GM12892 (cell line): ENCODE results near the gene SLC39A11.

Experiments
- POLR2A ChIP-seq: IDR thresholded peaks from 2 replicates; pipeline ENCODE4 v1.6.1; 2011; ENCODE audit warnings: low read depth, low read length, control low read depth
- POLR2AphosphoS5 ChIP-seq: IDR thresholded peaks from 2 replicates; pipeline ENCODE4 v1.6.1; 2011; ENCODE audit warnings: low read depth, low read length, control low read depth

DNA sequence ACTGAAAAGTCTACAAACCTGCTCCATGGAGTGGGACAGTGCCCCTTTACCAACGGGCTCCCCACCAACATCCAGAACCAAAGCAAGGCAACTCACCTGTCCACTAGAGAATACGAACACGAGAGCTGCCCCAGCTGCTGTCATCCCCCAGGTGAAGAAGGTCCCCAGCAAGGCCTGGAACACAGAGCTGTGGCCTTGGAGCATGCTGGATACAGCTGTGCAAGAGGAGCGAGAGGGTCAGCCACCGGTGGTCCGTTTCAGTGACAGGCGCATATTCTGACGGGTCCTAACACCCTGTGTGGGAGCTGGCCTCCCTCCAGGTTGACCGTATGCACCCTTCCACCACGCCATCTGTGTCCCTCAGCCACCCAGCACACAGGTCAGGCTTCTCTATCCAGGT, 3.9 kb downstream of the SLC39A11 start:
- no peak for TF ChIP-seq POLR2A
- TF ChIP-seq POLR2AphosphoS5: no peak
